NCI-H2029 (cell line): ENCODE measurements around the gene ENDOV.

Source experiments
- DNase-seq: peaks from one replicate; lab custom pipeline; 2025; lab: John Stamatoyannopoulos, UW

Gene ENDOV

DNA sequence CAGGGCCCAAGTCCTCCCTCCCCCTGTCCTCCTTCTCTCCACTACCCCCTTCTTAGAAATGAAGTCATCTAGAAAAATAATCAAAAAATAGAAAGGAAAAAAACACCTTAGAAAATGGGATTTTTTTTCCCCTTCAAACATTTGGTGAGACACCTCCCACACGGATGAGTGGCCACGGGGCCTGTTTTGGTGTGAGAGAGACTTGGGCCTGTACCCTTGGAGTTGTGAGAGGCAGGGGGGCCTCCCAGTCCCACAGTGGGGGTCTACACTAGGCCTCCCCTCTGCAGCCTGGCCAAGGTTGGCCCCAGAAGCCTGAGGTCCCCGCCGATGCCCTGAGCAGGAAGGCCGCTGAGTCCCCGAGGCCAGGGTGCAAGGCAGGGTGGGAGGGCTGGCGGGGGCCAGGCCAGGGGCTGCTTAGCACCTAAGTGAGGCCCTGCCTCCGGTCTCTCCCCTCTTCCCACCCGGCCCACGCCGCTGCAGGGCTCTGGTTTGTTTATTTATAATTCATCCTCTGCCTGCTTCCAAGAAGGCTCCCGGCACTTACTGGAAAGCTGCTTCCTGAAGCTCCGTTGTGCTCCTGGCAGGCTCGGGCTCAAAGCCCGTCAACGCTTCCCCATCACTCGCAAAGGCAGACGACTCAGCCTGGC lies 35.1 kb downstream of the ENDOV start:
- DNase-seq, result no peak

- no peak for DNase-seq
These were observed 36.3 kb downstream of the ENDOV start for GRCh38 chr17:80451104-80451775.

DNA sequence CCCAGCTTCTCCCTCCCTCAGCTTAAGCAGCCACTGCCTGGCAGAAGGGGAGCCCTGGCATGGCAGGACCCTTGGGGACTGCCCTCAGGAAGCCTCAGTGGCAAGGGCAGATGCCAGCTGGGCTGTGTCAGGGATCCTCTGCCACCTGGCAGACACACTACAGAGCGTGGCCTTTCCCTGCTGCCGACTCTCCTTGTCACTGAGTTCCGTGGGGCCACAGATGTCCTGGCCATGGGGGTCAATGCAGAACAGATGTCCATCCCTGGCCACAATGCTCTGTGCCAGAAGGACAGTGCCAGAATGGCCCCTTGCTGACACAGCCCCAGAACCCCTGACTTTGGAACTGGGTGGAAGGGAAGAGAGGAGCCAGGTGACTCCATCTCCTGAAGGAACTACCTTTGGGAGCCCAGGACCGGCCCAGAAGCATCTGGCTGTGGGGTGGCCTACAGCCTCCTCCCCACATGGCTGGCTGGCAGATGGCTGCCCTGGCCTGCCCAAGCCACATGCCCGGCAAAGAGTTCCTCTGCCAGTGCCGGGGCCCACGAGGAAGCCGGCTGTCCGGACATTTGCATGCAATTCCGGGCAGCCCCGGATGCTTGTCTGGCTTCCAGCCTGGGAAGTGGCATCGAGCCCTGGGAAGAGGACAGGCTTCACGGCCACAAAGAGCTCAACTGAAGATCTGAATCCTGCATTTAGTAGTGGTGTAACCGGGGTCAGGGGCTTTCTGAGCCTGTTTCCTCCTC lies 37.4 kb downstream of the ENDOV start:
- DNase-seq, result no peak

GRCh38 chr17:80453126-80453997 lies 38.4 kb downstream of the ENDOV start:
- DNase-seq, result no peak

DNA sequence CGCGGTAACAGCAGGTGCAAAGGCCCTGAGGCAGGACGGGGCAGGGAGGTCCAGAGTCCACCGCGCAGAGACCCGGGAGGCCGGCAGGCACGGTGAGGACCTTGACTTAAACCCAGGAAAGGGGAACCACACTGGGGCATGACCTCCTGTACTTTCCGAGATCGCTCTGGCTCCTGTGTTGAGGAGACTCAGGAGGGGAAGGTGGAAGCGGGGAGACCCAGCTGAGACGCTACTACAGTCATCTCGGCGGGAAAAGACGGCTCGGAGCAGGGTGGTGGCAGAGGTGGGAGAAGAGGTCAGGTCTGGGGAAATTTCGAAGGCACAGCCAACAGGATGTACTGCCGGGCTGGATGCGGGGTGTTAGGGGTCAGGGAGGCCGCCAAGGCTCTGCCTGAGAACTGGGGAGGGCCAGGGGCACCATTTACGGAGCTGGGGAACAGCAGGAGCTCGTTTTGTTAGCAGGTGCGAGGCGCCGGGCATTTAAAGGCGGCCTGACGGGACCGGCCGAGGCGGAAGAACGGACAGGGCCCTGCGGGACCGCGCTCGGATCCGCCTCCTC lies 39.1 kb downstream of the ENDOV start:
- no peak for DNase-seq

DNA sequence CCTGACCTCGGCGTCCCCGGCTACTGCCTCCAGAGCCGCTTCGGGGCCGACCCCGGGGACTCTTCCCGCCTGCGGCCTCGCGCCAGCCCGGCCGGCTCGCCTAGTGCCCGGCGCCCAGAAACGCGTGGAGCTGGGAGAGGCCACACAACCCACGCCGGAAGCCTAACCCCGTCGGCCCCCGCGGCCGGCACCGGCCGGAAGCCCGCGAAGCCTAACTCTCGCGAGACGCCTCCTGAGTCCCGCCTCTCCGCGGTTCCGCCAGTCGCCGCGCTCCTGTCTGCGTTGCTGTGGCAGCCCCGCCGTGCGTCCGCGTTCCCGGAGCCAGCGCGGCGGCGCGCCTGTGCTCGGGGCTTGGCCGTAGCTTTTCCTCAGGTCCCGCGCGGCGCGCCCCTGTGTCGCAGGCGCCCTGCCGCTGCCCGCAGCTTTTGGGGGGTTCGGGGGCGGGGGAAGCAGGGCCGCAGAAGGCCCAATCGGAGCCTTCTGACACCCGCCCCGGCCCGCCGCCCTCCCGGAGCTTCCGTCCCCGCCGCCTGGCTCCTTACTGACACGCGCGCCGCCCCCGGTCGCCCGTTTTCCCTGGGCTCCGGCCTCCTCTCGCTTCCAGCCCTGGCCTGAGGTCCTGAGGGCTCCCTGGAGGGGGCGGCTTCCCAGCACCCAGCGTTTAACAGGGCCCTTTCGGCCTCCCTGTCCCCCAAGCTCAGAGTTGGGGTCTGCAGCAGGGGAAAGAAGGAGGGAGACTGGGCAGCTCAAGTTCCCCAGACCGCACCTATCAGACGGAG lies 39.8 kb downstream of the ENDOV start:
- DNase-seq, result peak; percentile 93

GRCh38 chr17:80455336-80455710 lies 40.4 kb downstream of the ENDOV start:
- DNase-seq, result peak; percentile 48

DNA sequence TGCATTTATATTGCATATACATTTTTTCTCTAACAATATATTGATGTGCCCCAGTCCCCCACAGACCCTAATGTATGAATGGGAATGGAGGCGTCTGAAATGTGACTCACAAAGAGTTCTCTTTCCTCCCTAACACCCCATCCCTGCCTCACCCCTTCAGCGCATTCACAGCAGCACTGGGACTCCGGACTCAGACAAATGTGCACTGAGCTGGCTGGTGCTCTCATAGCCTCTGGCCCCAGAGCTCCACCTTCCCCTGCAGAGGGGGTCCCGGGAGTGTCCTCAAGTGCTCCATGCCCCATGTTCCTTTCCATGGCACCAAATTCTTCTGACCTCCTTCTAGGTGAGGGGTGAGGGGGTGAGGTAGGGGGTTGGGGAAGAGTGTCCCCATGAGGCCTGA lies 40.8 kb downstream of the ENDOV start:
- no peak for DNase-seq

DNA sequence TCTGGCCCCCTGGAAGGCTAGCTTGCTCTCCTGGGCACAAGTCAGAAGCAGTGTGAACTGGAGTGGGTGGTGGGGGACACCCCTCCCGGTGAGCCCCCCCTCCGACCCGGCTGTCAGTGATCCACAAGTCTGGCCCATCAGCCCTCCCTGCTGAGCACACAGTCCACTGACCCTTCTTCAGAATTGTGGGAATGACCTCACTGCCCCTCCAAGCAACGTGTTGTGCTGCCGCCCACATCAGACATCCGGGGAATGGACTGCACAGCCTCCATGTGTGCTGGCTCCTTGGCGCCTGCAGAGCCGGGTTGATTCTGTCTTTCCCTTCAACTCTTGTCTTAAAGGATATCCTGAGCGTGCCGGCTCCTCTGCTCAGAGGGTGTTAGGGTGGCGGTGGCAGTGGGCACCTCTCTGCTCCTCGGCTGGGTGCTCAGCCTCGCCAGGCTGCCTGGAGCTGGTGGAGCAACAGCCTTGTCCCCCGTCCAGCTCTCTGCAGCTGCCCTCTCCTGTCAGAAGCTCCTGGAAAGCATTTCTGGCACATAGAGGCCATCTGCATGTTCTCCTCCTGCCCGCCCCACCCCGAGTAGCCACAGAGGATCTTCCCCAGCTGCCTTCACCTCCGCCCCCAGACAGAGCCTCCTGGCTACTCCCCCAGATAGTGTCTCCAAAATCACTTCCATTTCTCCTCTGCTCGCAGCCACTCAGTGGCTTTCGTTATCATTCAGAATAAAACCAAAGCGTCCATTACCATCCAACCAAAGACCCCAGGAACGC lies 41.7 kb downstream of the ENDOV start:
- no peak for DNase-seq

GRCh38 chr17:80457236-80457856 lies 42.4 kb downstream of the ENDOV start:
- DNase-seq, result no peak

DNA sequence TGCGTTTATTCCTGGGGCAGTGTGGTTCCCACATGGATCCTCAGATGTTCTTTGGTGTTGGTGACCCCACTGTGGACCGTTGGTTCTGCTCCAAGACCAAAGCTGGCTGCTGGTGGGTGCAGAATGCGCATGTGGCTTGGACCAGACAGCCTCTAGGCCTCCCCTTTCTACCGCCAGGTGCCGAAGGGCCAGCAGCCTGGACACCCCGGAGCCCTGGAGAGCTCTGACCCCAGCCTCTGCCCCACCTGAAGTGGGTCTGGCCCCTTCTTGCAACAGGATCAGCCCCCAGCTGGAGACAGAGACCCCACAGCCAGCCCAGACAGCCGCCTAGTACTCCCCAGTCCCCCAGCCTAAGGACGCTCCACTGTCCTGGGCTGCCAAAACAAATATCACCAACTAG lies 43.0 kb downstream of the ENDOV start:
- DNase-seq, result no peak

GRCh38 chr17:80459234-80459633 lies 44.3 kb downstream of the ENDOV start:
- DNase-seq, result no peak

- peak; percentile 32 for DNase-seq
These were observed 45.5 kb downstream of the ENDOV start for GRCh38 chr17:80460429-80460834.

GRCh38 chr17:80461528-80462160 lies 46.7 kb downstream of the ENDOV start:
- DNase-seq, result no peak

DNA sequence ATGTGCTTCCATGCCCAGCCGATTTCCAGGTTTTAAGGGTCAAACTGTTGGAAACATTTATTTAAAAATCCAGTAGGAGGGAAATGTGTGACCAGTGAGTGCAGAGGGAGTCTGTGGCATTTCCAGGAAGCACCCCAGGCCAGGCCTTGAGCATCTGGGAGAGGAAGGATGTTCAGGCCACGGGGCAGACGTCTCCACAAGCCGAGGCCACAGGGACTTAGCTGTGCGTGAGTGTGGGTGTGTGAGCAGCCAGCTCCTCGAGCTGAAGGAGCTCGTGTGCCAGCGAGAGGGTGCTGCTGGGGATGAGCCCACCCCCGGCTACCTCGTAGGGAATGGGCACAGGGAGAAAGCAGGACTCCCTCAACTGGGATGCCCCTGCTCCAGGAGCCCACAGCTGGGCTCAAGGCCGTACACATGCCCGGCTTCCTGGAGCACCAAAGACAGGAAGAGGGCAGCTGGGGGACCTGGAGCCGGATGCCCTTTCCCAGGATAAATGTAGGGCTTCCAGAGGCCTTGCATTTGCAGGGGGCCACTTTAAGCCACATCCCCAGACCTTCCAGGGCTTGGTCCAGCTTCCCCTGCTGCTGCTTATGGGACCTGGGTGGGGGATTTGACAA lies 48.9 kb downstream of the ENDOV start:
- no peak for DNase-seq

DNA sequence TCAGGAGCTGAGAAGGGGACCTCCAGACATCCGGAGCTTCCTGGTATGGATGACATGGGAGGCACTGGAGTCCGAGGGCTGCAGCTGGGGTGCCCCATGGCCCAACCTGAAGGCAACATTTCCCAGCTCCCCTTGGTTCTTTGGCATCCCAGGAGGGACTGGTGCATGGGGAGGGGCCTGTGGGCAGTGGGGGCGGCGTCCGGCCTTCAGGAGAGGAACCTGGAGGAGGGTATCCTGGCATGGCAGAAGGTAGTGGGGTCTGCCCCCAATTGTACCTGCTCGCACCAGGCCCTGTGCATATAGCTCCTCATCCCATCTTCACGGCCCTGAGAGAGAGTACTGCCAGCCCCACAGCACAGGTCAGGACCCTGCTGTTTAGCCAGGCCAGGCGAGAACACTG lies 49.5 kb downstream of the ENDOV start:
- no peak for DNase-seq

DNA sequence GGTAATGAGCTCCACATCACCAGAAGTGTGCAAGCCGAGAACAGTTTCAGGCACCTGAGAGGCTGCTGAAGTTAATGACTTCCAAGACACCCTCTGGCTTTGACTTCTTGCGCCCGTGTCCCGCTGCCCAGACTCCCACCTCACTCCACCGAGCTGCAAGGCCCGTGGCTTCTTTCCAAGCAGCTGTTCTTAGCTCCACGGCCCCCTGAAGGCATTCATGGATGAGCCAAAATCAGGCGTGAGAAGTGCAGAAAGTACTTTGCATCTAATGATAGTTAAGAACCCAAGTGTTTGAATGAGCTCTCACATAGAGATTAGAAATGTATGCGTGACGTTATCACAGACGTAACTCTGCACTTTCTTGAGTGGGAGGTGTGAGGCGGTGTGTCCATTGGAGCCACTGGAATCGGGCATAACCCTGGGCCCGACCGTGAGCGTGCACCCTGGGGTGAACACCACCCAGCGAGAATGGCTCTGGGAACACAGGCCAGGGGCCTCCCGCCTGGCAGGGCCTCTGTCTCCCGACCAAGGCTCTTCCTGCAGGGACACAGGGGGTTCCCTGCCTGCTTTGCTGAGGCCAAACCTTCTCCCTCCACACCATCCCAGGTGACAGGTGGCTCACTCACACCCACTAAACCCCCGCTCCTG lies 50.5 kb downstream of the ENDOV start:
- DNase-seq, result no peak

DNA sequence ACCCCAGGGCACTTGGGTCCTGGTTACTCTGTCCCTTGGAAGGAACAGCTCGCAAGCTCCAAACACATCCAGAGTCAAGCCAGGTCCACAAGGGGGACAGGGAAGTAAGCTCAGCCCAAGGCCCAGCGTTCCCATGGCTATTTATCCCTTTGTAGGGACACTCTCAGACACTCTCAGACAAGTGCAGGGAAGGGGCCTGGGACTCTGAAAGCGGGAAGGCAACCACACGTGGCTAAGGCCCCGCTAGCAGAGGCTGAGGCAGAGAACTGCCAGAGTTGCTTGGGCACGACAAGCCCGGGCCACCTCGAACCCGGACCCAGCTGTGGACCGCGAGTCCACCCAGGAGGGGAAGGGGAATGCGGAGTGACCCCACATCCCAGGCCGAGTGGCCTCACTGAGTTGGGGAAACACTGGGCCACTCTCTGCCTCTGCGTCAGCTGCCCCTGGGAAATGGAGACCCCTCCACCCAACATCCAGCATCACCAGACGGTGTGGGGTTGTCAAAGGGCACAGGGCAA lies 51.3 kb downstream of the ENDOV start:
- DNase-seq, result no peak
